Esophagus squamous epithelium (tissue), 5 donors: ENCODE measurements around the gene NEU3. TPM values are rescaled to one million over a fixed set of nuclear protein-coding genes. Genes with fewer than 3 reads are reported as not detected.

Experiments
- DNase-seq: peaks from one replicate; lab custom pipeline; 2025; lab: John Stamatoyannopoulos, UW
- H3K27ac ChIP-seq, 4 donors: fragments of 200-600 bp; sonication (generic); one replicate each; pipeline ENCODE4 v1.5.1; 2016 to 2019; ENCODE audit warnings: mild to moderate bottlenecking in 1 of 4
- H3K27me3 ChIP-seq, 4 donors: fragments of 200-600 bp; sonication (generic); 1 replicate in 3 of 4; 2 replicates in 1 of 4; pipeline versions ENCODE4 v1.5.1 to v1.6.0; 2017 to 2021; ENCODE audit warnings: antibody characterized with exemption in 1 of 4
- H3K36me3 ChIP-seq, 3 donors: fragments of 200-600 bp; sonication (generic); one replicate each; pipeline ENCODE4 v1.5.1; 2016 to 2019
- H3K4me1 ChIP-seq, 3 donors: fragments of 200-600 bp; sonication (generic); one replicate each; pipeline ENCODE4 v1.5.1; 2017 to 2019
- H3K4me3 ChIP-seq, 4 donors: fragments of 200-600 bp; sonication (generic); 1 replicate in 3 of 4; 2 replicates in 1 of 4; pipeline ENCODE4 v1.5.1; 2016 to 2019; ENCODE audit warnings: mild to moderate bottlenecking in 2 of 4, moderate library complexity in 1 of 4
- H3K9me3 ChIP-seq, 3 donors: fragments of 200-600 bp; sonication (generic); one replicate each; pipeline ENCODE4 v1.5.1; 2016 to 2019
- POLR2A ChIP-seq, 4 donors: fragments of 450-650 bp; IDR thresholded peaks; one replicate each; pipeline ENCODE4 v1.6.1; 2017; ENCODE audit warnings: antibody characterized with exemption in 4 of 4, mild to moderate bottlenecking in 4 of 4, moderate library complexity in 3 of 4
- WGBS, 2 donors: methylation state at CpG; one replicate each; pipeline ENCODE4 v1.1.5; 2018; 5-methylcytosine and 5-hydroxymethylcytosine counted together
- intact Hi-C: fragments of 100-400 bp; cut with DNase I; formaldehyde crosslinking; loops from one replicate; pipeline ENCODE4 v1.15.0; 2022
- total RNA-seq, 4 donors: library from RNA; depleted of rRNA; stranded (reverse); fragments of >200 nt; gene quantifications; one replicate each; pipeline ENCODE4 v1.1.0, GENCODE V29; 2016
- TF ChIP-seq, protein P1 (sequence below), 6 experiments: fragments of 450-650 bp in 4 of 6; fragments of 200-600 bp in 2 of 6; sonication (generic) in 2 of 6; IDR thresholded peaks; one replicate each; pipeline ENCODE4 v1.5.1; 2016 to 2019; ENCODE audit warnings: antibody characterized with exemption in 6 of 6, mild to moderate bottlenecking in 4 of 6, moderate library complexity in 4 of 6
- donor health status: DM: yes; HTN: yes; CAD: no.

The NEU3 gene
- total RNA-seq, 4 donors from 2014 or later: 0.99 to 5.5 (median 4.2) TPM

DNA sequence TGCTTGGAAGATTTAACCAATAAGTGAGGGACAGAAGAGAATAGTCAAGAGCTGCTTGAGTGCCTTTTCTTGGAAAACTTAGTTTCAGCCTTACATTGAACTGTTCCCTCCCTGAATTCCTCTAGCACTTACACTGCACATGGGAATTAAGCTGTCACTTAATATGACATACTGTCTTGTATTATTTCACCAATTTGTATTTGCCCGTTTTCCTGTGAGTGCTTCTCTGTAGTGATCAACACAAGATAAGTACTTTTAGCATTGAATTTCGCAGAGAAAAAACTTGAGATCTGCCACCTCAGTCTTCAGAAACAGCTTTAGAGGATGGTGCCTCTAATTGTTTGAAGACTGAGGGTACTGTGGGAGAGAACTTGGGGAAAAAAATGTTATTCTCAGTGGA lies 36.0 kb upstream of the NEU3 start:
- TF ChIP-seq, protein P1, sequence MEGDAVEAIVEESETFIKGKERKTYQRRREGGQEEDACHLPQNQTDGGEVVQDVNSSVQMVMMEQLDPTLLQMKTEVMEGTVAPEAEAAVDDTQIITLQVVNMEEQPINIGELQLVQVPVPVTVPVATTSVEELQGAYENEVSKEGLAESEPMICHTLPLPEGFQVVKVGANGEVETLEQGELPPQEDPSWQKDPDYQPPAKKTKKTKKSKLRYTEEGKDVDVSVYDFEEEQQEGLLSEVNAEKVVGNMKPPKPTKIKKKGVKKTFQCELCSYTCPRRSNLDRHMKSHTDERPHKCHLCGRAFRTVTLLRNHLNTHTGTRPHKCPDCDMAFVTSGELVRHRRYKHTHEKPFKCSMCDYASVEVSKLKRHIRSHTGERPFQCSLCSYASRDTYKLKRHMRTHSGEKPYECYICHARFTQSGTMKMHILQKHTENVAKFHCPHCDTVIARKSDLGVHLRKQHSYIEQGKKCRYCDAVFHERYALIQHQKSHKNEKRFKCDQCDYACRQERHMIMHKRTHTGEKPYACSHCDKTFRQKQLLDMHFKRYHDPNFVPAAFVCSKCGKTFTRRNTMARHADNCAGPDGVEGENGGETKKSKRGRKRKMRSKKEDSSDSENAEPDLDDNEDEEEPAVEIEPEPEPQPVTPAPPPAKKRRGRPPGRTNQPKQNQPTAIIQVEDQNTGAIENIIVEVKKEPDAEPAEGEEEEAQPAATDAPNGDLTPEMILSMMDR (IDR thresholded peaks at IDR 0.05): no peak
- TF ChIP-seq POLR2A (IDR thresholded peaks at IDR 0.05): no peak
- intact Hi-C loops: no loop called here
- 74 to 76% methylated on average over 2 of the region's 2 CpGs for WGBS, 2 donors

GRCh38 chr11:74953451-74953850 lies 35.3 kb upstream of the NEU3 start:
- intact Hi-C loops: no loop called here
- Histone ChIP-seq H3K9me3 (no peaks in the 10 kb centered on the region), H3K27ac (no peak overlapping the region), H3K27me3 (no peaks in the 10 kb centered on the region), H3K36me3 (peaks cover 0 to 38% (median 0%) of the 10 kb centered on the region in 3 donors), H3K4me1 (peaks cover 5 to 70% (median 15%) of the 10 kb centered on the region in 3 donors), H3K4me3 (no peak overlapping the region)
- TF ChIP-seq POLR2A (IDR thresholded peaks at IDR 0.05): no peak
- TF ChIP-seq, protein P1 (IDR thresholded peaks at IDR 0.05): no peak
- 89 to 95% methylated on average over 5 of the region's 5 CpGs for WGBS, 2 donors
- no peak for DNase-seq

More for the DNA sequence above, 36.0 kb upstream of the NEU3 start:
- H3K27me3 ChIP-seq: no peaks in the 10 kb centered on the region
- H3K36me3 ChIP-seq: peaks cover 0 to 35% (median 0%) of the 10 kb centered on the region in 3 donors
- H3K9me3 ChIP-seq: no peaks in the 10 kb centered on the region
- peaks cover 5 to 73% (median 21%) of the 10 kb centered on the region in 3 donors for H3K4me1 ChIP-seq
- DNase-seq: no peak
- H3K27ac ChIP-seq: no peak overlapping the region
- H3K4me3 ChIP-seq: no peak overlapping the region

DNA sequence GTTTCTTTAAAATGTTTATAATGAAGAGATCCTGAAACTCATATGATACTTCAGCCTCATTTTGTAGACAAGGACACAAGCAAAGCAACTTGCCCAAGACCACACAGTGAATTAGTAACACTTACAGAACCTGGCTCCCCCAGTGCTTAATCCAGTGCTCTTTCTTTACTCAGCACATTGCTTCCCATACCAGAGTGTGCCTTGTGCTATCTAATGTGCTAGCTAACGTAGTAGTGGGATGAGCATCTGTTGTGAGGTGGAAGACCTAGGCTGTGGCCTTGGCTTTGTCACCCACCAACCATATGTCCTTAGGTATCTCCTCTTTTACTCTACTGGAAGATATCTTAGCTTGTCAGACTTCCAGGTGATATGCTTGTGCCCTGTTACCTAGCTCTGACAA lies 34.5 kb upstream of the NEU3 start:
- peak overlapping the region in 1 of 4 donors; percentile 26 for H3K27ac ChIP-seq
- 92 to 100% methylated on average over 1 of the region's 1 CpG for WGBS, 2 donors
- no peak overlapping the region for H3K4me3 ChIP-seq
- DNase-seq: no peak
- peaks cover 0 to 38% (median 0%) of the 10 kb centered on the region in 3 donors for H3K36me3 ChIP-seq
- H3K4me1 ChIP-seq: peaks cover 5 to 67% (median 15%) of the 10 kb centered on the region in 3 donors
- no peaks in the 10 kb centered on the region for H3K27me3 ChIP-seq
- TF ChIP-seq POLR2A (IDR thresholded peaks at IDR 0.05): no peak
- TF ChIP-seq, protein P1 (IDR thresholded peaks at IDR 0.05): no peak
- no peaks in the 10 kb centered on the region for H3K9me3 ChIP-seq
- intact Hi-C loops: no loop called here

DNA sequence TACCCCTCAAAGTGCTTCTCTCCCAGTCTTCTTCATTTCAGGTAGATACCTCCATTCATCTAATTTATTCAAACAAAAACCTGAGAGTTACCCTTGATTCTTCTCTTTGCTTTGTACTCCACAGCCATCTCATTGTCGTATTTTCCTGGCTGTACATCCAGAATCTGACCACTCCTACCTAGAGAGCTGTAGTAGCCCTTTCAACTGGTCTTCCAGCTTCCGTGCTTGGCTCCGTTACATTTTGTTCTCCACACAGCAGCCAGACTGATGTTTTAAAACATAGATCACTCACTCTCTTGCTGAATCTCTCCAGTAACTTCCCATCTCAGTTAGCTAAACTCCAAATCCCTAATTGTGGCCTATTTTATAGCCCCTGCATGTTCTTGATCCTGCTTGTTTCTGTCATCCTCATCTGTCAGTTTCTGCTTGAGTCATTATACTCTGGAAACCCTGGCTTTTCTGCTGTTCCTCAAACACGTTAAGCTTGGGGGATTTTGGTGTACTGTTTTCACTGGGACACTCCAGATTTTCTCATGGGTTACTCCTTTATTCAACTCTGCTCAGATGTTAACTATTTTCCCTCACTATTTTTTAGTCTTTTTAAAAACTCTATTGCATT lies 32.2 kb upstream of the NEU3 start:
- WGBS, 2 donors: 58 to 74% methylated on average over 4 of the region's 4 CpGs
- intact Hi-C loops: no loop called here

More for the DNA sequence above, 32.2 kb upstream of the NEU3 start:
- Histone ChIP-seq H3K9me3 (no peaks in the 10 kb centered on the region), H3K4me3 (no peak overlapping the region), H3K27ac (no peak overlapping the region), H3K27me3 (no peaks in the 10 kb centered on the region), H3K4me1 (peaks cover 0 to 62% (median 3%) of the 10 kb centered on the region in 3 donors), H3K36me3 (peaks cover 0 to 44% (median 0%) of the 10 kb centered on the region in 3 donors)
- no peak for DNase-seq
- TF ChIP-seq, protein P1 (IDR thresholded peaks at IDR 0.05): no peak
- no peak for TF ChIP-seq POLR2A (IDR thresholded peaks at IDR 0.05)
